ENCODE measurements around the gene TMEM17.

The TMEM17 gene

DNA sequence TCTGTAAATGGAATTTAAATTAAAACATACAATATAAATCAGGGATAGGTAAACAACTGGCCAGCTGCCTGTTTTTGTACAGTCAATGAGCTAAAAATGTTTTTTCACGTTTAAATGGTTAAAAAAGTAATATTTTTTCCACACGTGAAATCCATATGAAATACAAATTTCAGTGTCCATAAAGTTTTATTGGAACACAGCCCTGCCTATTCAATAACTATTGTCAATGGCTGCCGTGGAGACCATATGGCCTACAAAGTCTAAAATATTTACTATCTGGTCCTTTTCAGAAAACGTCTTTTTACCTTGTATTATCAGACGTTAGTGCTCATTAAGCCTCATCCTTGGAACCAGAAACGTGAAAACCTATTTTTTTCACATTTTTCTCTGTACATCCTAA is 1.3 kb downstream of the TMEM17 start:
- TF ChIP-seq, protein P1, sequence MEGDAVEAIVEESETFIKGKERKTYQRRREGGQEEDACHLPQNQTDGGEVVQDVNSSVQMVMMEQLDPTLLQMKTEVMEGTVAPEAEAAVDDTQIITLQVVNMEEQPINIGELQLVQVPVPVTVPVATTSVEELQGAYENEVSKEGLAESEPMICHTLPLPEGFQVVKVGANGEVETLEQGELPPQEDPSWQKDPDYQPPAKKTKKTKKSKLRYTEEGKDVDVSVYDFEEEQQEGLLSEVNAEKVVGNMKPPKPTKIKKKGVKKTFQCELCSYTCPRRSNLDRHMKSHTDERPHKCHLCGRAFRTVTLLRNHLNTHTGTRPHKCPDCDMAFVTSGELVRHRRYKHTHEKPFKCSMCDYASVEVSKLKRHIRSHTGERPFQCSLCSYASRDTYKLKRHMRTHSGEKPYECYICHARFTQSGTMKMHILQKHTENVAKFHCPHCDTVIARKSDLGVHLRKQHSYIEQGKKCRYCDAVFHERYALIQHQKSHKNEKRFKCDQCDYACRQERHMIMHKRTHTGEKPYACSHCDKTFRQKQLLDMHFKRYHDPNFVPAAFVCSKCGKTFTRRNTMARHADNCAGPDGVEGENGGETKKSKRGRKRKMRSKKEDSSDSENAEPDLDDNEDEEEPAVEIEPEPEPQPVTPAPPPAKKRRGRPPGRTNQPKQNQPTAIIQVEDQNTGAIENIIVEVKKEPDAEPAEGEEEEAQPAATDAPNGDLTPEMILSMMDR (IDR thresholded peaks at IDR 0.05; ENCODE audit: low read depth, low read length), result no peak
- no peaks in the 10 kb centered on the region for H3K36me3 ChIP-seq
- H3K27ac ChIP-seq, result no peak overlapping the region
- no peak overlapping the region for H3K4me3 ChIP-seq (ENCODE audit: low read depth, low read length)
- no peak for DNase-seq
- no peaks in the 10 kb centered on the region for H3K27me3 ChIP-seq (ENCODE audit: insufficient read depth, low read depth, severe bottlenecking)
- H3K9me3 ChIP-seq (ENCODE audit: severe bottlenecking), result no peaks in the 10 kb centered on the region

DNA sequence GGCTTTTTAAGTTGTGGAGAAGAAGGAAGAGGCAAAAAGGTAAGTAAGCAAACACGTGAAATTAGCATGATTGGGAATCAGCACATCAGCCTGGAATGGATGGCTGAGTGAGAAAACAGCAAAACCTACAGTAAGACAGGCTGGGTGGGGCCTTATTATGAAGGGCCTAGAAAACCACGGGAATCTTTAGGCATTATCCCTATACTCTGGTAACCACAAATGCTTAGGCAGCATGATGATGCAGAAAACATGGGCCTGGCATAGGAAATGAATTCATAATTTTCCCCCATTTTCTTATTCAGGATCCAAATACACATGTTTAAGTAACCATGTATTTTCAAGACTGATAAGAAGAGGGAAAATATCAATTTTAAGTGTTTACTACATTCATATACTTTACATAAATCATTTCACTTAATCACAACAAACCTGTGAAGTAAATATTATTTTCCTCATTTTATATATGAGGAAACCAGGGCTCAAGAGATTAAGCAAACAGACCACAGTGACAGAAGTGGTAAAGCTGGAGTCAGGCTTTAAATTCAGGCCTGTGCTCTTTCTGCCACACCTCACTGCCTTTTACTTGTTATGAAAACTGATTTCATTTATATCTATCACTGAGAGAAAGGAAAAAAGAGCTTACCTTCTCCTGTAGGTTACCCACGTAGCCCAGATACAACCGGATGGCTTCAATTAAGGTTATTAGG is 4.0 kb downstream of the TMEM17 start:
- Histone ChIP-seq H3K4me3 (ENCODE audit: low read depth, low read length) (no peak overlapping the region), H3K36me3 (no peaks in the 10 kb centered on the region), H3K27ac (no peak overlapping the region), H3K27me3 (ENCODE audit: insufficient read depth, low read depth, severe bottlenecking) (no peaks in the 10 kb centered on the region), H3K9me3 (ENCODE audit: severe bottlenecking) (no peaks in the 10 kb centered on the region)
- DNase-seq, result no peak
- TF ChIP-seq, protein P1 (IDR thresholded peaks at IDR 0.05; ENCODE audit: low read depth, low read length), result no peak

DNA sequence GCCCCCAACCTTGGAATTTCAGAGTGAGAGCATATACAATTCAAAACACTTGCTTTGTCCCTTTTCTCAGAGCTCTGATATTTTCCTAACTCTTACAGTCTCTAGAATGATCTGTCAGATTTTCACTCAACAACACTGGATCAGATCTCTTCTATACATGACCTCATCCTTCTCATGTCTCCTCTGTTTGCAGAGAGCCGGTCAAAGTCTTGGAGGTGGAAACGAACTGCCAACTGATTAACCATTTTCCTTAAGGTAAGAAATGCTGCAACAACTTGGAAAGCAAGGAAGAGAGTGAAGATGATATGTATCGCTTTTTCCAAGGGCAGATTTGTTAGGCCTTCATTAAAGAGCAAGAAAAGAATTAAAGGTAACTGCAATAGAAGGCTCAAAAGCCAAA is 4.9 kb downstream of the TMEM17 start:
- Histone ChIP-seq H3K9me3 (ENCODE audit: severe bottlenecking) (no peaks in the 10 kb centered on the region), H3K4me3 (ENCODE audit: low read depth, low read length) (no peak overlapping the region), H3K27me3 (ENCODE audit: insufficient read depth, low read depth, severe bottlenecking) (no peaks in the 10 kb centered on the region), H3K36me3 (no peaks in the 10 kb centered on the region), H3K27ac (no peak overlapping the region)
- no peak for DNase-seq
- TF ChIP-seq, protein P1 (IDR thresholded peaks at IDR 0.05; ENCODE audit: low read depth, low read length), result no peak

DNA sequence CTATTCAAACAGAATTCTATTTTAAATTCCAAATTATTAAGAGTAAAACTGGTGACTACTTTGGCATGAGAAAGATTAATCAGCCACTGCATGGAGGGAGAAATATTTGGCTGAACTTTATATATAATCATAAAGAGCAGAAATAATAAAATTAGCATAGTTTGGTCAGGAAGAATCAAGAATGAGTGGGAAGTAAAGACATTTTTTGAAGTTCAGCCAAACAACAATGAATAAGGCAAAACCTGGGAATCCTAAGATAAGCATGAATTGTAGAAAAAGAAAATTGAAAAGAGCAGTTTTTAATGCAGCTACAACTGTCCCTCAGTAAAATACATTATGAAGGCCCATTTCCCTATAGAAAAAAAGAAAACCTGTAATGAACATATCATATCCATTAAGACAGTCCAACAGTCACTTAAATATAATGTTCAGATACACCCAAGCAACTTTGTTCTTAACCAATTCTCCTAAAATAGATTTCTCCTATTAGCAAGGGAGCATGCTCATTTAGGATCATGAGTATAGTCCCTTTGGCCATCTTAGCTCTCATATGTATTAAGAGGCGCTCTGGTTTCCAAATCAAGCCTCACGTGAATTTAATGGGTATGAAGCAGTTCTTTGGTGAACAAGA is 6.5 kb downstream of the TMEM17 start:
- Histone ChIP-seq H3K4me3 (ENCODE audit: low read depth, low read length) (no peak overlapping the region), H3K27ac (no peak overlapping the region), H3K9me3 (ENCODE audit: severe bottlenecking) (no peaks in the 10 kb centered on the region), H3K36me3 (no peaks in the 10 kb centered on the region), H3K27me3 (ENCODE audit: insufficient read depth, low read depth, severe bottlenecking) (no peaks in the 10 kb centered on the region)
- no peak for DNase-seq
- TF ChIP-seq, protein P1 (IDR thresholded peaks at IDR 0.05; ENCODE audit: low read depth, low read length), result no peak

DNA sequence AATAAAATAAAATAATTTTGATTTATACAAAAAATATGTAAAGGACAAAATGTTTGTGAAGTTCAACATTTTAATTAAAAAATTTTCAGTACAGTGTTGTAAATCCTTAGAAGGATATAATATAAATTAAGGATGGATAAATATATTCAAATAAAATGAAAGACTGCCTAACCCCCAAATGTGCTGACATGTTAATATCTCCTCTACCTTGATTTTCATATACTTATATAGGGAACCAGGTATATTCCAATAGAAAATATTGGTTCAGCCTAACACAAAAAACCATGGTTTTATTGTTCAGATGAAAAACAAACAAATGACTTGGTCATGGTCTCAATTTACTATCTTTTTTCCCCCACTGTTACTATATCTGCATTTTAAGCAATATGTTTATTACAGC is 7.3 kb downstream of the TMEM17 start:
- no peak overlapping the region for H3K27ac ChIP-seq

More for the DNA sequence above, 7.3 kb downstream of the TMEM17 start:
- TF ChIP-seq, protein P1 (IDR thresholded peaks at IDR 0.05; ENCODE audit: low read depth, low read length), result no peak
- Histone ChIP-seq H3K36me3 (no peaks in the 10 kb centered on the region), H3K27me3 (ENCODE audit: insufficient read depth, low read depth, severe bottlenecking) (no peaks in the 10 kb centered on the region), H3K4me3 (ENCODE audit: low read depth, low read length) (no peak overlapping the region), H3K9me3 (ENCODE audit: severe bottlenecking) (no peaks in the 10 kb centered on the region)
- no peak for DNase-seq

Data from WERI-Rb-1 (cell line).